Vagina (tissue), 2 donors: Measurements from ENCODE around the gene GAB2. TPM values are rescaled to one million over a fixed set of nuclear protein-coding genes. Genes with fewer than 3 reads are reported as not detected.

ENCODE experiments used
- DNase-seq, 2 donors: peaks; one replicate each; pipeline ENCODE4 v3.0.0-alpha.2; 2017; ENCODE audit errors: extremely low spot score in 2 of 2
- H3K27ac ChIP-seq: fragments of 200-600 bp; sonication (generic); one replicate; pipeline ENCODE4 v1.5.1; 2019
- H3K27me3 ChIP-seq: fragments of 200-600 bp; sonication (generic); one replicate; pipeline ENCODE4 v1.5.1; 2019
- H3K36me3 ChIP-seq, 2 donors: fragments of 200-600 bp; sonication (generic); one replicate each; pipeline ENCODE4 v1.5.1; 2017 to 2019
- H3K4me1 ChIP-seq: fragments of 200-600 bp; sonication (generic); one replicate; pipeline ENCODE4 v1.5.1; 2019
- H3K4me3 ChIP-seq, 2 donors: fragments of 200-600 bp; sonication (generic); 1 replicate in 1 of 2; 2 replicates in 1 of 2; pipeline ENCODE4 v1.5.1; 2016 to 2019
- H3K9me3 ChIP-seq: fragments of 200-600 bp; sonication (generic); one replicate; pipeline ENCODE4 v1.5.1; 2019
- CTCF ChIP-seq, 3 experiments: fragments of 450-650 bp in 2 of 3; fragments of 200-600 bp in 1 of 3; sonication (generic) in 1 of 3; IDR thresholded peaks; one replicate each; pipeline ENCODE4 v1.5.1; 2017 to 2019; ENCODE audit warnings: antibody characterized with exemption in 3 of 3, mild to moderate bottlenecking in 2 of 3, moderate library complexity in 2 of 3
- POLR2A ChIP-seq, 2 donors: fragments of 450-650 bp; IDR thresholded peaks; one replicate each; pipeline ENCODE4 v1.6.1; 2017; ENCODE audit warnings: antibody characterized with exemption in 2 of 2, mild to moderate bottlenecking in 2 of 2, moderate library complexity in 2 of 2
- POLR2AphosphoS5 ChIP-seq, 2 donors: sonication (generic); formaldehyde crosslinking; IDR thresholded peaks; one replicate each; pipeline ENCODE4 v1.9.0; 2017; ENCODE audit warnings: antibody characterized with exemption in 2 of 2, mild to moderate bottlenecking in 2 of 2, low read depth in 1 of 2; ENCODE audit not compliant: insufficient read depth in 1 of 2
- intact Hi-C: fragments of 100-400 bp; cut with DNase I; formaldehyde crosslinking; loops from one replicate; pipeline ENCODE4 v1.15.1; 2023
- total RNA-seq: library from RNA; depleted of rRNA; stranded (reverse); fragments of >200 nt; gene quantifications from one replicate; pipeline ENCODE4 v1.2.3, GENCODE V29; 2016

GAB2 gene
- total RNA-seq, 1 donor from 2014 or later: 24.6 TPM

- TF ChIP-seq POLR2A (IDR thresholded peaks at IDR 0.05) (no peak), POLR2AphosphoS5 (IDR thresholded peaks at IDR 0.05; ENCODE audit: insufficient read depth in 1 of 2, low read depth in 1 of 2) (no peak)
- H3K27me3 ChIP-seq: no peaks in the 10 kb centered on the region
- no peak overlapping the region for H3K4me3 ChIP-seq
- peaks cover 0 to 10% of the 10 kb centered on the region in 2 donors for H3K36me3 ChIP-seq
- H3K4me1 ChIP-seq: peaks cover 21% of the 10 kb centered on the region
- intact Hi-C loops: no loop called here
- no peak for DNase-seq
- H3K9me3 ChIP-seq: no peaks in the 10 kb centered on the region
- peak overlapping the region; percentile 87 for H3K27ac ChIP-seq
Observed at GRCh38 chr11:78170874-78171549, 246.6 kb downstream of the GAB2 start.

- no peak overlapping the region for H3K4me3 ChIP-seq
- TF ChIP-seq POLR2AphosphoS5 (IDR thresholded peaks at IDR 0.05; ENCODE audit: insufficient read depth in 1 of 2, low read depth in 1 of 2): no peak
- H3K27ac ChIP-seq: peak overlapping the region; percentile 87
- H3K27me3 ChIP-seq: no peaks in the 10 kb centered on the region
- no peaks in the 10 kb centered on the region for H3K9me3 ChIP-seq
- H3K4me1 ChIP-seq: peaks cover 21% of the 10 kb centered on the region
- intact Hi-C loops: no loop called here
- DNase-seq: no peak
- peaks cover 0 to 10% of the 10 kb centered on the region in 2 donors for H3K36me3 ChIP-seq
Observed at GRCh38 chr11:78170413-78170812, 247.2 kb downstream of the GAB2 start.

- Histone ChIP-seq H3K4me1 (peaks cover 21% of the 10 kb centered on the region), H3K4me3 (no peak overlapping the region), H3K9me3 (no peaks in the 10 kb centered on the region), H3K27ac (peak overlapping the region; percentile 87), H3K36me3 (peaks cover 0 to 9% of the 10 kb centered on the region in 2 donors), H3K27me3 (no peaks in the 10 kb centered on the region)
- intact Hi-C loops: no loop called here
- TF ChIP-seq POLR2A (IDR thresholded peaks at IDR 0.05) (no peak), POLR2AphosphoS5 (IDR thresholded peaks at IDR 0.05; ENCODE audit: insufficient read depth in 1 of 2, low read depth in 1 of 2) (peak; percentile 65 to 87), CTCF (IDR thresholded peaks at IDR 0.05) (no peak)
- no peak for DNase-seq
Observed at GRCh38 chr11:78168539-78169477, 248.8 kb downstream of the GAB2 start.

GRCh38 chr11:78166855-78167469 lies 250.7 kb downstream of the GAB2 start:
- Histone ChIP-seq H3K27me3 (no peaks in the 10 kb centered on the region), H3K27ac (peak overlapping the region; percentile 55), H3K4me3 (no peak overlapping the region), H3K9me3 (no peaks in the 10 kb centered on the region), H3K4me1 (peaks cover 30% of the 10 kb centered on the region), H3K36me3 (no peaks in the 10 kb centered on the region)
- TF ChIP-seq POLR2A (IDR thresholded peaks at IDR 0.05): no peak
- no peak for TF ChIP-seq POLR2AphosphoS5 (IDR thresholded peaks at IDR 0.05; ENCODE audit: insufficient read depth in 1 of 2, low read depth in 1 of 2)
- no peak for TF ChIP-seq CTCF (IDR thresholded peaks at IDR 0.05)
- DNase-seq: no peak
- intact Hi-C loops: no loop called here

Other genes with a start within 250 kb of the GAB2 start
- 8.6 TPM for gene KCTD21, start 229.2 kb downstream of the GAB2 start, total RNA-seq
- gene USP35, start 228.9 kb downstream of the GAB2 start, total RNA-seq: 11.8 TPM
- 13.5 TPM for gene NARS2, start 157.0 kb upstream of the GAB2 start, total RNA-seq